HG03460 (cell line): ENCODE results near the gene BABAM2.
"Not testable (repeated sequence)": the region's sequence is repeated elsewhere in the genome, so short reads cannot be mapped to it uniquely, and the experiment has no call there.

ENCODE experiments used
- ATAC-seq: cut with Tn5 transposase; IDR thresholded peaks from one replicate; pipeline ENCODE4 v1.9.1; 2021; ENCODE audit not compliant: unreplicated experiment

Gene BABAM2

GRCh38 chr2:27968957-27969356 lies 78.4 kb downstream of the BABAM2 start:
- not testable (repeated sequence) for ATAC-seq

- ATAC-seq: no peak
Observed at GRCh38 chr2:27972311-27972710, 81.8 kb downstream of the BABAM2 start.

DNA sequence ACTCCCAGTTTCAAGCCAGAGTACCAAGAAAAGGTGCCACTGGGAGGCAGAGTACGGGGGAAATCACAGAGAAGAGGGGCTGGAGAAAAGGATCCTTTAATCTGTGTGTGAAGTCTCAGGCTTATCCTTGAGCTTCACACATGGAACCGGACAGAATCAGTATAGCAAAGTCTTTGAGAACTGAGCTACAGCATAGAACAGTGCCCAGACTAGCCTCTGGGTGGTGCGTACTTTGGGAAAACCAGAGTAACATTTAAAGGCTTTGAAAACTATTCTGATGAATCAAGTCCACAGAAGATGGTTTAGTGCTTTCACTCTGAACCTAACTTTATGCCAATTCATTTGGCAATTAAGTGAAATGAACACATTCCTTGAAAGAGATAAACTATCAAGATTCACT lies 83.1 kb downstream of the BABAM2 start:
- ATAC-seq: no peak

- no peak for ATAC-seq
Observed at GRCh38 chr2:27976308-27976707, 85.8 kb downstream of the BABAM2 start.

GRCh38 chr2:27977731-27978312 lies 87.3 kb downstream of the BABAM2 start:
- no peak for ATAC-seq

DNA sequence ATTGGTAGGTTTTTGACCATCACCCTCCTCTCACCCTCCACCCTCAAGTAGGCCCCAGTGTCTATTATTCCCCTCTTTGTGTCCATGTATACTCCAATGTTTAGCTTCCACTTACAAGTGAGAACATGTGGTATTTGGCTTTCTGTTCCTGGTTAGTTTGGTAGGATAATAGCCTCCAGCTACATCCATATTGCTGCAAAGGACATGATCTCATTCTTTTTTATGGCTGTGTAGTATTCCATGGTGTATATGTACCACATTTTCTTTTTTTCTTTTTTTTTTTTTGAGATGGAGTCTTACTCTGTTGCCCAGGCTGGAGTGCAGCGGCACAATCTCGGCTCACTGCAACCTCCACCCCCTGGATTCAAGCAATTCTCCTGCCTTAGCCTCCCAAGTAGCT lies 88.2 kb downstream of the BABAM2 start:
- not testable (repeated sequence) for ATAC-seq

DNA sequence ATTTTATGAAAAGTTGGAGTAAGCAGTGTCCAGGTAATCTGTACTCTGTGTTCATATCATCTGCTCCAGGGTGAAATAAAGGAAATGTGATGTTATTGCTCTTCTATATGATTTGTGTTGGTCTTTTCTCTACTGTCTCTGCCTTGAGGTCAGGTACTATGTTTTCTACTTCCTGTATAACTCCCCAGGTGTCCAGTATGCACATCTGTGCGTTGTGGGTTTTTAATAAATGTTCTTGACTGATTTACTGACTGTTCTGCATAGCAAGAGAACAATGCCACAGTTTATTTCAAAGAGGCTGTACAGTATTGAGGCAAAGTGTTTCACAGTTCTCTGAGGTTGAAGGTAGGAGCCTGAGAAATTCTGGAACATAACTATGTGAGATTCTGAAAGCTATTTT lies 89.7 kb downstream of the BABAM2 start:
- peak; percentile 52 for ATAC-seq

GRCh38 chr2:27984153-27984552 lies 93.6 kb downstream of the BABAM2 start:
- ATAC-seq: no peak

GRCh38 chr2:27988306-27988705 lies 97.8 kb downstream of the BABAM2 start:
- ATAC-seq: no peak

DNA sequence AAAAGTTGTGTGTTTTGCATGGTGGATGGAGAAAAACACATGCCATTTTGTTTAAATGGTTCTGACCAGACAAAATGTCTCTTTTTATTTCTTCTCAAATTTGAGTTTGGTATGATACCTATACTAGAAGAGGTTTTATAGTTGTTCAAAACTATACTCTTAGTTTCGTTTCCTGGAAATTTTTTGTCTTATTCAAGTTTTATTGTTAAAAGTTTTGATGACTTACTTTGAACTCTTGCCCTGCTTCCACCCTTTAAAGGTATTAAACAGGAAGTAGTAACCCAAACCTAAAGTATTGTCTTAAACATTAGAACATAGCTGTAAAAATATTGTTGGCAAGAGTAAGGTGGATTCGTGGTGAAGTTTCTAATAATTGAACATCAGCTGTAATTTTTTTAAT lies 98.2 kb downstream of the BABAM2 start:
- ATAC-seq: no peak

DNA sequence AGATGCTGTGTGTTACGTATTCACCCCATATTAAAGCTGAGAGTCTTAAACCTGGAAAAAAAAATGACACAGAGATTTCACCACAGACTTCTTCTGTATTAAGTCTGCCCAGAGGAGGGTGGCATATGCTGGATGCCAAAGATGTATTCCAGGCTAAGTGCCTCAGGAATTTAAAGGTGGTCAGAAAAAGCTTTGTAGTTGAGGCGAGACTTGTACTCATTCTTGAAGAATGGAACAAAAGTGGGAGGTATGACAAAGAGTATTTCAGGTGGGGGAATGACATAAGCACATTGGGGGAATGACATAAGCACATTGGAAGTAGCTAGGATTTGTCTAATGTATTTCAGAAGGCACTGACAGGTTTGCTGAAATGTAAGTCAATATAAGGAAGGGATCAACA lies 98.6 kb downstream of the BABAM2 start:
- no peak for ATAC-seq

DNA sequence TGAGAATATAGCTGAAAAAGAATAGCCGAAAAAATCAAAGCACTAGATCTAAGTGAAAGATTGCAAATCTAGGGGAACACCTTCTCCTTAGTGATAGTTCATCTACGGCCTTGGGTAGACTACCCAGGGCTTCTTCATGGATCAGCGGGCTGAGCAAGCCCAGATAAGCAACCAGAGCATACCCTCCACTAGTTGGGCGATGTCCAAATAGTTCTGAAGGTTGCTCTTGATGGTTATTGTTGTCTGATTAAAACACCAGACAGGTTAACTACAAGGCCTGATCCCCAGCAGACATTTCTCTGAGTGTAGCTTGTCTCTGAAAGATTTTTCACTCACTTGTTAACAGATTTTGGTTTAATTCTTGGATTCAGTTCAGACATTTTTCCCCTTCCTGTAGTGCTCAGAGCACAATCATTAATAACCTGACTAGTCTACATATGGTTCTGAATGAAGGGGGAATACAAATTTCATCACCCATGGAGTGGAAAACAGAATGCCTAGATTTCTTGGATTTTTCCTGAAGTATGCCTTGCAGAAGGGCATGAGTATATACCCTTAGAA lies 99.6 kb downstream of the BABAM2 start:
- ATAC-seq: no peak

GRCh38 chr2:27991146-27991545 lies 100.6 kb downstream of the BABAM2 start:
- no peak for ATAC-seq

DNA sequence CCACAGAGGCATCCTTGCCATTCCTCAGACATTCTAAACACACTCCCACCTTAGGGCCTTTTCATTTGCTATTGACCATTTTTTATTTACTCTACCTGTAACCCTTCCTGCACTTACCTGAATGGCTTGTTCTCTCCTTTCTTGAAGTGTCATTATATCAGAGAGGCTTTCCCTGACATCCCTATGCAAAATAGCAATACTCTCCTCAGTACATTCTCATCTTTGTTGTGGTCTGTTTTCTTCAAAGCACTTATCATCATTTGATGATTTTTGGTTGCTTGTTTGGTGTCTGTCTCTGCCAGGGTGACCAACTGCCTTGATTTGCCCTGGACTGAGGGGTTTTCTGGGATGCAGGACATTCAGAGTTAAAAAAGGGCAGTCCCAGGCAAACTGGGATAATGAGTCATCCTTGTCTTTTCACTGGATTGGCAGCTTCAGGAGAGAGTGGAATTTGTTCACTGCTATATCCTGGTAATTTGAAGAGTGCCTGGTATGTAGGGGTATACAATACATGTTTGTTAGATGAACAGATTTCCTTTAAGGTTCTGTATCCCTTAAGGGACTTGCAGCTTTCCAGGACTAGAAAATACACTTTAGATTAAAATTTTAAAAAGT lies 102.4 kb downstream of the BABAM2 start:
- no peak for ATAC-seq

DNA sequence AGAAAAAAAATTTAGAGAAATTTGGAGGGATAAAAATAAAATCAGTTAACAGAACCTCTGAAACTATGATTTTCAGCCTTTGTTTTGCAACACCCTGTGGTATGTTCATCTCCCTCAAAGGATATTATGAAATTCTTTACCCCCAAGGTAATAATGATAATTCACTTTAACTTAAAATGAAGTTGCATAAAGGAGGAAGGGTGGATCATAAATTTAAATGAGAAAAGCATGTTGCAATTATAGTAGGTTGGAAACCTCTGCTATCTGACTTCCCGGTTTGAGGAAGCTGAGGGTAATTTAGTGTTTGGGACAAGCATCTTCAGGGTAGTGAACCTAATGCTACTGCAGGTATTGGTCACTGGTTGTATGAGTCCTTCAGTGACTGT lies 102.9 kb downstream of the BABAM2 start:
- no peak for ATAC-seq

DNA sequence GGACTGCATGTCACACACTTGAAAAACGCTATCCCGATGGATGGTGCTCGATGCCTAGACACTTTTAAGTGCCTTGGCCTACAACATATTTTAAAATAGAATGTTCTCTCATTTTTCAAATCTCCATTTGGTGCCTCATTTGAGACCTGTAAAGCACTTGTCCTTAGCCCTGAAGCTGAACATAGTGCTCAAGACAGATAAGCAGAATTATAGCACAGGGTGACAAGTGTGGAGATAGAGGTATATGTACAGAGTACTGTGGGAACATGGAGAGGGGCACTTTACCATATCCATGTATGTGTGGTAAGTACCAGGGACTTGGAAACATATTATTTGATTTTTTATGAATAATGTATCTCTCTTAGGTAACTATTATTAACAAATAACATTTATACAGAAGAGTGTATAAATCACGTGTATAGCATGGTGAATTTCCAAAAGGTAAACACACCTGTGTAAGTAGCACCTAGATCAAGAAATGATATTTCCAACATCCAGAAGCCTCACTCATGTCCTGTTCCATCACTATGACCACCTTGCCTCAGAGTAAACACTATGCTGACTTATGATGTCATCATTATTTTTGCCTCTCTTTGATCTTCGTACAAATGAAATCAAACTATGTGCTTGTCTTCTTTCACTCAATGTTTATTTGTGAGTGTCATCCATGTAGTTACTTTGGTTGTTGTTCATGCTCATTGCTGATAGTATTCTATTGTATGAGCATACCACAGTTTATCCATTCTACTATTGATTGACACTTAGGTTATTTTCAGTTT lies 103.6 kb downstream of the BABAM2 start:
- no peak for ATAC-seq

- ATAC-seq: no peak
Observed at GRCh38 chr2:27996156-27996922, 105.8 kb downstream of the BABAM2 start.

GRCh38 chr2:28000287-28000686 lies 109.8 kb downstream of the BABAM2 start:
- ATAC-seq: no peak

GRCh38 chr2:28002181-28002580 lies 111.7 kb downstream of the BABAM2 start:
- ATAC-seq: no peak

DNA sequence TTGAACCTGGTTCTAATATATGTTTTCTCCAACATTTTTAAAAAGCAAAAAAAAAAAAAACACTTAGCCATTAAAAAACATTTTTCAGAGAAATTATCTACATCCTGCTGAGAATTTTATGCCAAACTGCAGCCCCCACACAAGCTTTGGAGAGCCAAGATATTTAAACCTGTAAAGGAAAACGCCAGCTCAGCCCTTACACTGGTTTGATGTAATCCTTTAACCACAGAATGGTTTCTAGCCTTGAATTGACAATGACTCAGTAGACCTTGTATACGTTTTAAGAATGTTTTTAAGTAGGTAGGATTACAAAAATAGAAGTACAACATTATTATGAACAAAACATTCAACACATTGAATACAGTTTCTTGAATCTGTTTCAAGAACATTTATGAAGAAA lies 113.6 kb downstream of the BABAM2 start:
- ATAC-seq: no peak

DNA sequence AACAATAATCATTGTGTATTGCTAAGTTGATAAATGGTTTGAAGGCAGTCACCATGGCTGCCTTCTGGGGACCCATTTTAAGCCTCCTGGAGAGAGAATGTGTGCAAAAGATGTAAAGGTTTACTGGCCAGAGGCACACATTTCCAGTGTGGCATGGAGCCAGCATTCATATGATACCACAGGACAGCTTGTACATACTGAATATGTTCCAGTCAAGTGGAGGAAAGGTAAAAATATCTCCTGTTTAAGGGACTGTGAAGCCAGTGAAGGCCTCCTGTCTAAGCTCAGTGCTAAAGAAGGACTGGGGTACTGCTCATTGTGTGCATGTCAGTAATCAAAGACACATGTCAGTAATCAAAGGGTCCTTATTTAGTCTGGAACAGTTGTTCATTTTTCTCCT lies 119.2 kb downstream of the BABAM2 start:
- no peak for ATAC-seq
